ENCODE data around the gene HELZ2.

Gene HELZ2

DNA sequence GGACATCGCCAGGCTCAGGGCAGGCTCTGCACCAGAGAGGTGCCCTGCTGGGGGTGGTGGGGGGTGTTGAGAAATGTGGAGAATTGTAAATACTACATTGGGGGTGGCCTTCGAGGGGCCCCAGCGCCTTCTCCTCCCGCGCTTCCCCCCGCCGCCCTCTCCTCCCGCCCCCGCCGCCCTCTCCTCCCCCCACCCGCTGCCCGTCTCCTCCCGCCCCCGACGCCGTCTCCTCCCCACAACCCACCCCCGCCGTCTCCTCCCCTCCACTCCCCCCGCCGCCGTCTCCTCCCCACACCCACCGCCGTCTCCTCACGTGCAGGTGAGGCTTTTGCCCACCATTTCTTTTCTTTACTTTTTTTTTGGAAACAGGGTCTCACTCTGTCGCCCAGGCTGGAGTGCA, 25.0 kb downstream of the HELZ2 start:
- Mint-ChIP-seq H3K4me3 (no peak overlapping the region), H3K27me3 (peaks cover 7 to 24% of the 10 kb centered on the region in 2 donors), H3K4me1 (peaks cover 29 to 61% of the 10 kb centered on the region in 2 donors), H3K27ac (no peak overlapping the region), H3K36me3 (no peaks in the 10 kb centered on the region), H3K9me3 (no peaks in the 10 kb centered on the region)
- DNase-seq (no peak), ATAC-seq (replicated peaks) (no peak)

DNA sequence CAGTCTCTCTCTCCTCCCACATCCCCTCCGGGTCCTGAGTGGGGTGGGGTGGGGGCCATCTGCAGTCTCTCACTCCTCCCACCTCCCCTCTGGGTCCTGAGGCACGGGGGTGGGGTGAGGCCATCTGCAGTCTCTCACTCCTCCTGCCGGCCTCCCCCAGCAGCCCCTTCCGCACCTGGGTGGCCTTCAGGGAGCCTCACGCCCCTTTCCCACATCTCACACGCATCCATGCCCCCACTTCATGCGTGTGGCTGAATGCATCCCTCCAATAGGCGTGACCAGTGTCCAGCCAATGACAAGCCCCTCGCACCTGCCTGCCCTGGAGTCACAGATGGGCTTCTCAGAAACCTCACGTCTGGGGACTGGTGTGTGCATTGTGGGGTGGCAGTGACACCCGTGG, 25.5 kb downstream of the HELZ2 start:
- no peaks in the 10 kb centered on the region for H3K9me3 Mint-ChIP-seq
- H3K4me1 Mint-ChIP-seq = peaks cover 33 to 58% of the 10 kb centered on the region in 2 donors
- H3K4me3 Mint-ChIP-seq = no peak overlapping the region
- ATAC-seq (replicated peaks) = no peak
- H3K27me3 Mint-ChIP-seq = peaks cover 7 to 24% of the 10 kb centered on the region in 2 donors
- H3K27ac Mint-ChIP-seq = peak overlapping the region; percentile 31
- no peaks in the 10 kb centered on the region for H3K36me3 Mint-ChIP-seq
- DNase-seq = no peak

DNA sequence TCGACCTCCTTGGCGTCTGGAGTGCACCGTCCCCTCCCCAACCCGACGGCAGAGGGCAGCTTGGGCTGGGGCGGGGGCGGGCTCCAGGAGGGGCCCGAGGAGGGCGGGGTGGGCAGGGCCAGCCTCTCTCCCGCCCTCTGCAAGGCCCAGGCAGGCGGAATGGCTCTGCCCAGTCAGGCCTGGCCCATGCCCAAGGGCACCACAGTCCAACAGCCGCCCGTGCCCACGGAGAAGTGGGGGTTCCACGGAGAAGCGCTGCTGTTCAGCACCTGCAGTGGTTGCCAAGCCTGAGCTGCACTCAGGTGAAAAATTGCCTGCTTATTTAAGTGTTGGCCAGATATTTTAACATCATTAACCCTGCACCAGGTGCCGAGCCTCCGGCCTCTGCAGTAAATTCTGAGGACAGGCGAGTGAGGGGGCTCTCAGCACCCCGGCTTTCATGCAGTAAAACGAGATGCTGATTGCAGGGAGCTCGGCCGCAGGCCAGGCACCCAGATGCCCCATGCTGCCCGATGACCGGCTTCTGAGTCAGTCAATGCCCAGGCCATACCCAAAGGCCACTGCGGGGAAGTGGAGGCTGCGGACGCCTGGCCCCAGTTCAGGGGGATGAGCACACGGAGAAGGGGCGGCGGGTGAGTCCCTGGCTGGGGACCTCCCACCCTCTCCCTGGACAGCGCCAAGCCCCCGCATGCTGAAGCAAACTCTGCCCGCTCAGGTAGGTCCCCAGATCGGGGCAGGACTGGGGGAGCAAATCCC, 26.1 kb downstream of the HELZ2 start, which contains the start of gene SRMS:
TSS of gene SRMS (minus strand) at position 25 of the 756 bp plus-strand sequence. CDS start 286 bp downstream, outside the sequence.
- DNase-seq (no peak), ATAC-seq (replicated peaks) (no peak)
- Mint-ChIP-seq H3K36me3 (no peaks in the 10 kb centered on the region), H3K27me3 (peaks cover 7 to 24% of the 10 kb centered on the region in 2 donors), H3K4me3 (no peak within 1 kb of the TSS), H3K4me1 (peaks cover 35 to 55% of the 10 kb centered on the region in 2 donors), H3K27ac (no peak within 1 kb of the TSS), H3K9me3 (no peaks in the 10 kb centered on the region)

DNA sequence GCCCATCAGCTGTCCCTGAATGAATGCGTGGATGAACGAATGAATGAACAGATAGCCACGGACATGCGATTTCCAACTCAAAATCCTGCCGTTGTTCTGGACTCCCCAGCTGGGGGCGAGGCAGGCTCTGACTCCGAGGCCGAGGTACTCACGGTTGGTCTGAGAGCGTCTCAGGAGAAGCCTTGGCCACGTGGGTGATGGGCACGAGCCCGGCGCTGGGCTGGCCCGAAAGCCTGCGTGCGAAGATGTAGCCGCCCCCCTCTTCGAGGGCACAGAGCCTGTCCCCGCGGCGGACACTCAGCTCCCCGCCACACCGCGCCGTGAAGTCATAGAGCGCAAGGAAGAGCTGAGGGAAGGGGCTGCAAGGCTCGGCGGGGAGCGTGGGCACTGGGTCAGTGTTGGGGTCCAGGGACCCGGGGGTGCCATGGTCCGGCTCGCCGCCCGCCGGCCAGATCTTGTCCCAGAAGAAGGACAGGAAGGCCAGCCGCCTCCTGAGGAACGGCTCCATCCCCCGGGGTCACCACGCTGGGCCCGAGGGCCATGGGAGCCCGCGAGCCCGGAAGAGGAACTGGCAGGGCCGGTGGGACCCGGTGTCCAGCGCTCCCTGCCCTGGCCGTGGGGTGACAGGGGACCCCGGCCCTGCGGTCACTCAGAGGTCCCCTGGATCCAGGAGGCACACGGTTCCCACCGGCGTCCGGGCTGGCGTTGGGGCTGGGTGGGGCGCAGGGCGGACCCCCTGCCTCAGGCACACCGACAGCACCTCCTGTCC, 26.9 kb downstream of the HELZ2 start:
- no peak overlapping the region for H3K4me3 Mint-ChIP-seq
- no peaks in the 10 kb centered on the region for H3K9me3 Mint-ChIP-seq
- no peak for DNase-seq
- H3K27me3 Mint-ChIP-seq = peaks cover 7 to 24% of the 10 kb centered on the region in 2 donors
- no peak for ATAC-seq (replicated peaks)
- no peaks in the 10 kb centered on the region for H3K36me3 Mint-ChIP-seq
- no peak overlapping the region for H3K27ac Mint-ChIP-seq
- peaks cover 34 to 53% of the 10 kb centered on the region in 2 donors for H3K4me1 Mint-ChIP-seq

GRCh38 chr20:63546256-63546955, 27.6 kb downstream of the HELZ2 start:
- no peak overlapping the region for H3K27ac Mint-ChIP-seq
- peaks cover 7 to 24% of the 10 kb centered on the region in 2 donors for H3K27me3 Mint-ChIP-seq
- DNase-seq = no peak
- ATAC-seq (replicated peaks) = no peak
- no peaks in the 10 kb centered on the region for H3K9me3 Mint-ChIP-seq
- peaks cover 34 to 50% of the 10 kb centered on the region in 2 donors for H3K4me1 Mint-ChIP-seq
- H3K4me3 Mint-ChIP-seq = no peak overlapping the region
- H3K36me3 Mint-ChIP-seq = no peaks in the 10 kb centered on the region

GRCh38 chr20:63545814-63546213, 28.2 kb downstream of the HELZ2 start:
- H3K27ac Mint-ChIP-seq = no peak overlapping the region
- no peak for ATAC-seq (replicated peaks)
- DNase-seq = no peak
- peaks cover 7 to 24% of the 10 kb centered on the region in 2 donors for H3K27me3 Mint-ChIP-seq
- H3K4me3 Mint-ChIP-seq = no peak overlapping the region
- H3K9me3 Mint-ChIP-seq = no peaks in the 10 kb centered on the region
- no peaks in the 10 kb centered on the region for H3K36me3 Mint-ChIP-seq
- H3K4me1 Mint-ChIP-seq = peaks cover 31 to 50% of the 10 kb centered on the region in 2 donors

DNA sequence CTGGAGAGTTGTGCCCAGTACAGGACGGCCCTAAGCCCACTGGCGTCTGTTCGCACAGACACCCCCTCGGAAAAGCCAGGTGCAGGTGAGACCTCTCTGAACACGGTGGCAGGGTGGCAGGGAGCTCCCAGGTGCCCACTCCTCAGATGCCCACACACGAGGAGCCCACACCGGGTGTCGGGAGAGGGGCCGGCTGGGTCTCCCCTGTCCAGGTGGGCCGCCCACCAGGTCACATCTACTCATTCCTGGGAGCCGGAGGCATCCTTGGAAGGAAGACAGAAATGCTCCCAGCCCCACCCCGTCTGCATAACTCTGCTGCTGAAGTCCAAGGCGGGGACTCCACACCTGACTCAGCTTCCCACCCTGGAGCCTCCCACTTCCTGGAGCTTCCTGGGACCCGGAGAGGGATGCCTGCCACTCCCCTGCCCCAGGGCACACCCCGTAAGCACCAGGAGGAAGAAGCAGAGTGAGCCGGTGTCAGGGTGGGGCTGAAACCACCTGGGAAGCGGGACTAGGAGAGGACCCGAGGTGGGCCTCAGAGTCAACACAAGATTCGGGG, 29.0 kb downstream of the HELZ2 start:
- peaks cover 33 to 52% of the 10 kb centered on the region in 2 donors for H3K4me1 Mint-ChIP-seq
- DNase-seq = no peak
- peaks cover 5 to 21% of the 10 kb centered on the region in 2 donors for H3K27me3 Mint-ChIP-seq
- no peak overlapping the region for H3K27ac Mint-ChIP-seq
- ATAC-seq (replicated peaks) = no peak
- H3K4me3 Mint-ChIP-seq = no peak overlapping the region
- H3K36me3 Mint-ChIP-seq = no peaks in the 10 kb centered on the region
- H3K9me3 Mint-ChIP-seq = no peaks in the 10 kb centered on the region

DNA sequence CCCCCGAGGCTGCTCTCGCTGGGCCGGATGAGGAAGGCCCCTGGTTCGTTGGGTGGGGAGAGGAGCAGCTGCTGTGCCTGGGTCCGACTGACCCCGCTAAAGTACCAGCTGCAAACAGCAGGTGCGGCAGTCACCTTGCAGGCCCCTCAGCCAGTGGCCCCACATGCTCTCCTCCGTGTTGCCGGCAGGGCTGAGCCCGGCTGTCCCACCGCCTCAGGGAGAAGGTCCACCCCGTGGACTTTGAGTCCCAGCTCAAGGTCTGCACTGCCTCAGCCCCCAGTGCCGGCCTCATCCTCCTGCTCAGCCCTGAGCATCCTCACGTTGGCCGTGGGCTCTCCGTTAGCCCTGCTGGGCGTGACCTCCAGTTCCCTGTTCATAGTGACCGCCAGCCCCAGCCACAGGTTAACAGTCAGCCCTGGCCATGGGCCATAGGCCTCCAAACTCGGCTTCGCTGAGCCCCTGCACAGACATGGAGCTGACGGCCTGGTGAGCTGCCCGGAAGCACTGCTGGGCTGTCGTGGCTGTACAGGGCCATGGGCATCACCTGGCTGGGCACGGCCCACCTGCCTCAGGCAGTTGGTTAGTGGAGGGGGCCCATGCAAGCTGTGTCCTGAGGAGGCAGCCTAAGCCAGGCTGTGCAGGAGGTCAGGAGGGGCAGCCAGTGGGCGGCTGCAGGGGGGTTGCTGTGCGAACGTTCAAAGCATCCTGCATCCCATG, 29.6 kb downstream of the HELZ2 start:
- ATAC-seq (replicated peaks) (no peak), DNase-seq (no peak)
- Mint-ChIP-seq H3K9me3 (no peaks in the 10 kb centered on the region), H3K27ac (no peak overlapping the region), H3K36me3 (no peaks in the 10 kb centered on the region), H3K4me1 (peaks cover 31 to 48% of the 10 kb centered on the region in 2 donors), H3K27me3 (peaks cover 3 to 14% of the 10 kb centered on the region in 2 donors), H3K4me3 (no peak overlapping the region)

DNA sequence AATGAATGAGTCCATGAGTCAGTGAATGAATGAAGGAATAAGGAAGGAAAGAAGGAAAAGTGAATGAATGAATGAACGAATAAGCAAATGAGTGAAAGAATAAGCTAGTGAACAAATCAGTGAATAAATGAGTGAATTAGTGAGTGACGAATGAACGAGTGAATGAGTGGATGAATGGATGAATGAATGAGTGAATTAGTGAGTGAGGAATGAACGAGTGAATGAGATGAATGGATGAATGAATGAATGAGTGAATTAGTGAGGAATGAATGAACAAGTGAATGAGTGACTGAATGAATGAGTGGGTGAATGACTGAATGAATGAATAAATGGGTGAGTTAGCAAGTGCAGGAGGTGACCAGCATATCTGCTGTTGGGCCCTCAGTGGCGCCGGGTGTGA, 30.3 kb downstream of the HELZ2 start:
- DNase-seq (no peak), ATAC-seq (replicated peaks) (no peak)
- peaks cover 3 to 10% of the 10 kb centered on the region in 2 donors for H3K27me3 Mint-ChIP-seq
- no peaks in the 10 kb centered on the region for H3K36me3 Mint-ChIP-seq
- H3K4me3 Mint-ChIP-seq = no peak overlapping the region
- peaks cover 33 to 51% of the 10 kb centered on the region in 2 donors for H3K4me1 Mint-ChIP-seq
- H3K27ac Mint-ChIP-seq = no peak overlapping the region
- H3K9me3 Mint-ChIP-seq = no peaks in the 10 kb centered on the region

GRCh38 chr20:63543131-63543530, 30.9 kb downstream of the HELZ2 start:
- peaks cover 30 to 57% of the 10 kb centered on the region in 2 donors for H3K4me1 Mint-ChIP-seq
- ATAC-seq (replicated peaks) = peak; percentile 7 to 26
- H3K27ac Mint-ChIP-seq = peak overlapping the region; percentile 70
- H3K9me3 Mint-ChIP-seq = no peaks in the 10 kb centered on the region
- no peaks in the 10 kb centered on the region for H3K36me3 Mint-ChIP-seq
- H3K27me3 Mint-ChIP-seq = peaks cover 0 to 7% of the 10 kb centered on the region in 2 donors
- H3K4me3 Mint-ChIP-seq = peak overlapping the region in 1 of 2 donors; percentile 37
- DNase-seq = no peak

DNA sequence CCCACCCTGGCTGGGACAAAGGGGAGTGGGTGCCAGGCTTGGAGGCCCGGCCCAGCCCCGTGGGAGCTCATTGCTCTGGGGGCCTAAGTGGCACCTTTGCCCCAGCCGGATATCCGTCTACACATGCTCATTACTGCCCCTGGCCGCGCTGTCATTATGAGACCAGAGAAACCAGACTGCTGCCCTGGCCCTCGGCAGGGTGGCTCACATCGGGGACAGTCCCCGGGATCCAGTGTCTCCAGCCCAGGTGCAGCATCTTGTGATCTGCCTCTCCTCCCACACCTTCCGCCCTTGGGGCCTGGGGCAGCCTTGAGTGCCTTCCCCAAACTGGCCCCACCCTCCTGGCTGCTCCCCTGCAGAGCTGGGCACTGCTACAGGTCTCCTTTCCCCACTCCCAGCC, 31.3 kb downstream of the HELZ2 start:
- Mint-ChIP-seq H3K27ac (peak overlapping the region; percentile 70), H3K4me3 (peak overlapping the region in 1 of 2 donors; percentile 37), H3K9me3 (no peaks in the 10 kb centered on the region), H3K36me3 (no peaks in the 10 kb centered on the region), H3K27me3 (peaks cover 0 to 7% of the 10 kb centered on the region in 2 donors), H3K4me1 (peaks cover 32 to 61% of the 10 kb centered on the region in 2 donors)
- ATAC-seq (replicated peaks) = peak; percentile 40 to 59
- peak; percentile 71 for DNase-seq

DNA sequence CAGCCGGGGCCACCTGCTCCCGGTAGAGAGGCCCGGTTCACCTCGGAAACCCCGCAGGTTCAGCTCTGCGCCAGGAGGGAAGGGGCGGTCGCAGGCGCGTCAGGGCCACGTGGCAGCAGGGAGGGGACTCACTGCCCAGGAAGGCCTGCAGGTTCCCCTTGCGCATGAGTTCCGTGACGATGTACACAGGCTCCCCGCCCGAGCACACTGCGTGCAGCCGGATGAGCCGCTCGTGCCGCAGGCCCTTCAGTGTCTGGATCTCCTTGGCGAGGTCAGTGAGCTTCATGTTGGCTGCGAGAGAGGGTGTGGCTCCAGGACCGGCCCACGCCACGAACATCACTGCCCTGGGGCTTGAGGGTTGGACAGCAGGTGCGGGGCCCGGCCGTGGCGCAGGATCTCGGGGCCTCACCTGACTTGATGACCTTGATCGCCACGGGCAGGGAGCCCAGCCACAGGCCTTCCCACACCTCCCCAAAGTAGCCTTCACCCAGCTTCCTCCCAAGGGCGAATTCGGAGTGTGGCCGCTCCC, 31.9 kb downstream of the HELZ2 start:
- Mint-ChIP-seq H3K27me3 (peaks cover 0 to 7% of the 10 kb centered on the region in 2 donors), H3K36me3 (no peaks in the 10 kb centered on the region), H3K4me1 (peaks cover 36 to 66% of the 10 kb centered on the region in 2 donors), H3K9me3 (no peaks in the 10 kb centered on the region), H3K27ac (no peak overlapping the region), H3K4me3 (peak overlapping the region; percentile 21 to 46)
- DNase-seq = no peak
- ATAC-seq (replicated peaks) = no peak

DNA sequence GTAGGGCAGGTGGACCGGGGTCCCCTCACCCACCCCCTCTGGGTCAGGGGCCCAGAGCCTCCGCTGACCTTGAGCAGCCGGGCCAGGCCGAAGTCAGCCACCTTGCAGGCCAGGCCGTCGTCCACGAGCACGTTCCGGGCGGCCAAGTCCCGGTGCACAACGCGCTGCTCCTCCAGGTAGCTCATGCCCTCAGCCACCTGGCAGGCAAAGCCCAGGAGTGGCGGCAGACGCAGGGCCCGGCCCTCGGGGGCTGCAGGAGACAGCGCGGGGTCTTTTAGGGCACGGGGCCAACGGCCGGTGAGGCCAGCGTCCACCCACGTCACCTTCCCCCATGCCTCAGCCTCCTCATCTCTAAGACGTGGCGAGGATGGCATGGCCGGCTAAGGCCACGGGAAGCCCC, 32.7 kb downstream of the HELZ2 start:
- DNase-seq (no peak), ATAC-seq (replicated peaks) (no peak)
- peaks cover 36 to 66% of the 10 kb centered on the region in 2 donors for H3K4me1 Mint-ChIP-seq
- no peak overlapping the region for H3K27ac Mint-ChIP-seq
- no peak overlapping the region for H3K4me3 Mint-ChIP-seq
- no peaks in the 10 kb centered on the region for H3K9me3 Mint-ChIP-seq
- no peaks in the 10 kb centered on the region for H3K36me3 Mint-ChIP-seq
- no peaks in the 10 kb centered on the region for H3K27me3 Mint-ChIP-seq
